Fibroblast of the aortic adventitia (primary cell): ENCODE data around the gene SBDS. TPM values are rescaled to one million over a fixed set of nuclear protein-coding genes. Genes with fewer than 3 reads are reported as not detected.

Source experiments
- DNase-seq: peaks from one replicate; pipeline ENCODE4 v3.0.0-alpha.2; 2010; ENCODE audit warnings: low read depth
- H3K4me3 ChIP-seq: 2 replicates; pipeline ENCODE4 v1.5.1; 2011; ENCODE audit warnings: low read depth, mild to moderate bottlenecking, control low read depth, low read length, moderate library complexity
- CTCF ChIP-seq: IDR thresholded peaks from 2 replicates; pipeline ENCODE4 v1.5.1; 2011; ENCODE audit warnings: mild to moderate bottlenecking, low read length, control low read depth, inconsistent platforms; ENCODE audit not compliant: insufficient read depth
- small RNA-seq: library from RNA; depleted of rRNA; stranded (forward); fragments of <200 nt; gene quantifications from one replicate; pipeline ENCODE3, GENCODE V24; 2012
- total RNA-seq: library from RNA; depleted of rRNA; stranded (reverse); fragments of >200 nt; gene quantifications from 2 replicates; pipeline ENCODE4 v1.2.3, GENCODE V29; 2012; ENCODE audit warnings: low replicate concordance

The SBDS gene
- total RNA-seq, 1 donor: 94.1 TPM

DNA sequence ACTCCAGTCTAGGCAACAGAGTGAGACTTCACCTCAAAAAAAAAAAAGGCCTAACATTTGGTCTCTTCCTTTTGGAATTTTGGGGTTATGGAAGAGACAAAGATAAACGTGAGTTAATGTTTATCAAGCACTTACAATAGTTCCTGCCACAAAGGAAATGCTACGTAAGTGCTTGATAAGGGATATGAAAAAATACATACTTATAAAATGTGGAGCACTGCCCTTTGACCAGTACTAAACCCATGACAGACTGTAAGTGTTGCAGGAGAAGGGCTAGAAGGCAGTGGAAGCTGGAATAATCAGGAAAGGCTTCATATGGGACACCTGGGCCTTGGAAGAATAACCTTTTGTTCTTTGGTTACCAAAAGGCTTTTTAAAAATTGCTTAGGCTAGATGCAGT, 48.8 kb downstream of the SBDS start:
- no peak overlapping the region for H3K4me3 ChIP-seq
- DNase-seq: no peak
- TF ChIP-seq CTCF: no peak

DNA sequence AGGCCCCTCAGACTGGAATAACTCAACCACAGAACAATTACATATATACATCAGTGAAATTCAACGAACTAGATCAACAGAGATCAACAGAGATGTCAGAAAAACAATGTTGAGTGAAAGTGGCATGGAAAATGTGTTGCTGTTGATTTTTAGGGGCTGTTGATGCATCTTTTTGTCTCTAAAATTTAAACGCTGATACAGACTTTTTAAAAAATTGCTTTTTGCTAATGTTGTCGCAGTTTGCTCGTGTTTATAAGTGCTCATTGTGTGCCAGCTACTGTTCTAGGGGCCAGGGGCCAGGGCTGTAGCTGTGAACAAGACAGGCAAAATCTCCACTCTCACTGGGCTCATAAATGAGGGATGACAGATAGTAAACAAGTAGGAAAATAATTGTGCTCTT, 56.1 kb downstream of the SBDS start:
- H3K4me3 ChIP-seq: no peak overlapping the region
- TF ChIP-seq CTCF: no peak
- DNase-seq: no peak

- TF ChIP-seq CTCF: no peak
- no peak overlapping the region for H3K4me3 ChIP-seq
- DNase-seq: no peak
Observed at GRCh38 chr7:66937940-66938339, 57.4 kb downstream of the SBDS start.

Small RNAs within 50 kb of the gene (small RNA-seq; reads per million reads assigned to genes)
- gene RN7SL43P: not detected

Other genes with a start within 250 kb of the SBDS start
- 39.7 and 104 TPM in 2 replicates for gene TMEM248, start 74.4 kb downstream of the SBDS start, total RNA-seq
- 15.0 and 26.5 TPM in 2 replicates for gene TYW1, start 1.2 kb upstream of the SBDS start, total RNA-seq